Measurements from ENCODE around the gene MYOF.

GRCh38 chr10:93464776-93465388, 17.3 kb downstream of the MYOF start:
- TF ChIP-seq, protein P1, sequence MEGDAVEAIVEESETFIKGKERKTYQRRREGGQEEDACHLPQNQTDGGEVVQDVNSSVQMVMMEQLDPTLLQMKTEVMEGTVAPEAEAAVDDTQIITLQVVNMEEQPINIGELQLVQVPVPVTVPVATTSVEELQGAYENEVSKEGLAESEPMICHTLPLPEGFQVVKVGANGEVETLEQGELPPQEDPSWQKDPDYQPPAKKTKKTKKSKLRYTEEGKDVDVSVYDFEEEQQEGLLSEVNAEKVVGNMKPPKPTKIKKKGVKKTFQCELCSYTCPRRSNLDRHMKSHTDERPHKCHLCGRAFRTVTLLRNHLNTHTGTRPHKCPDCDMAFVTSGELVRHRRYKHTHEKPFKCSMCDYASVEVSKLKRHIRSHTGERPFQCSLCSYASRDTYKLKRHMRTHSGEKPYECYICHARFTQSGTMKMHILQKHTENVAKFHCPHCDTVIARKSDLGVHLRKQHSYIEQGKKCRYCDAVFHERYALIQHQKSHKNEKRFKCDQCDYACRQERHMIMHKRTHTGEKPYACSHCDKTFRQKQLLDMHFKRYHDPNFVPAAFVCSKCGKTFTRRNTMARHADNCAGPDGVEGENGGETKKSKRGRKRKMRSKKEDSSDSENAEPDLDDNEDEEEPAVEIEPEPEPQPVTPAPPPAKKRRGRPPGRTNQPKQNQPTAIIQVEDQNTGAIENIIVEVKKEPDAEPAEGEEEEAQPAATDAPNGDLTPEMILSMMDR (conservative IDR thresholded peaks at IDR 0.05) = no peak
- TF ChIP-seq ZFX (IDR thresholded peaks at IDR 0.05) = no peak

Measured in C4-2B (cell line).